Stimulated activated CD8-positive, alpha-beta memory T cell treated with anti-CD3 and anti-CD28 coated beads, Interleukin-4, amount 100 ng/mL, for 24 hours (primary cell): ENCODE data around the gene FRMD8.

Experiments used
- DNase-seq: peaks from one replicate; pipeline ENCODE4 v3.0.0-alpha.2; 2020; ENCODE audit warnings: low read depth

FRMD8 gene

DNA sequence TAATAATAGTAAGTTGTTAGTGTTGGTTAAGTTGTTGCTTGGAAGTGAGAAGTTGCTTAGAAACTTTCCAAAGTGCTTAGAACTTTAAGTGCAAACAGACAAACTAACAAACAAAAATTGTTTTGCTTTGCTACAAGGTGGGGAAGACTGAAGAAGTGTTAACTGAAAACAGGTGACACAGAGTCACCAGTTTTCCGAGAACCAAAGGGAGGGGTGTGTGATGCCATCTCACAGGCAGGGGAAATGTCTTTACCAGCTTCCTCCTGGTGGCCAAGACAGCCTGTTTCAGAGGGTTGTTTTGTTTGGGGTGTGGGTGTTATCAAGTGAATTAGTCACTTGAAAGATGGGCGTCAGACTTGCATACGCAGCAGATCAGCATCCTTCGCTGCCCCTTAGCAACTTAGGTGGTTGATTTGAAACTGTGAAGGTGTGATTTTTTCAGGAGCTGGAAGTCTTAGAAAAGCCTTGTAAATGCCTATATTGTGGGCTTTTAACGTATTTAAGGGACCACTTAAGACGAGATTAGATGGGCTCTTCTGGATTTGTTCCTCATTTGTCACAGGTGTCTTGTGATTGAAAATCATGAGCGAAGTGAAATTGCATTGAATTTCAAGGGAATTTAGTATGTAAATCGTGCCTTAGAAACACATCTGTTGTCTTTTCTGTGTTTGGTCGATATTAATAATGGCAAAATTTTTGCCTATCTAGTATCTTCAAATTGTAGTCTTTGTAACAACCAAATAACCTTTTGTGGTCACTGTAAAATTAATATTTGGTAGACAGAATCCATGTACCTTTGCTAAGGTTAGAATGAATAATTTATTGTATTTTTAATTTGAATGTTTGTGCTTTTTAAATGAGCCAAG lies 38.9 kb downstream of the FRMD8 start:
- peak; percentile 59 for DNase-seq

GRCh38 chr11:65425971-65426838 lies 39.8 kb downstream of the FRMD8 start:
- no peak for DNase-seq

DNA sequence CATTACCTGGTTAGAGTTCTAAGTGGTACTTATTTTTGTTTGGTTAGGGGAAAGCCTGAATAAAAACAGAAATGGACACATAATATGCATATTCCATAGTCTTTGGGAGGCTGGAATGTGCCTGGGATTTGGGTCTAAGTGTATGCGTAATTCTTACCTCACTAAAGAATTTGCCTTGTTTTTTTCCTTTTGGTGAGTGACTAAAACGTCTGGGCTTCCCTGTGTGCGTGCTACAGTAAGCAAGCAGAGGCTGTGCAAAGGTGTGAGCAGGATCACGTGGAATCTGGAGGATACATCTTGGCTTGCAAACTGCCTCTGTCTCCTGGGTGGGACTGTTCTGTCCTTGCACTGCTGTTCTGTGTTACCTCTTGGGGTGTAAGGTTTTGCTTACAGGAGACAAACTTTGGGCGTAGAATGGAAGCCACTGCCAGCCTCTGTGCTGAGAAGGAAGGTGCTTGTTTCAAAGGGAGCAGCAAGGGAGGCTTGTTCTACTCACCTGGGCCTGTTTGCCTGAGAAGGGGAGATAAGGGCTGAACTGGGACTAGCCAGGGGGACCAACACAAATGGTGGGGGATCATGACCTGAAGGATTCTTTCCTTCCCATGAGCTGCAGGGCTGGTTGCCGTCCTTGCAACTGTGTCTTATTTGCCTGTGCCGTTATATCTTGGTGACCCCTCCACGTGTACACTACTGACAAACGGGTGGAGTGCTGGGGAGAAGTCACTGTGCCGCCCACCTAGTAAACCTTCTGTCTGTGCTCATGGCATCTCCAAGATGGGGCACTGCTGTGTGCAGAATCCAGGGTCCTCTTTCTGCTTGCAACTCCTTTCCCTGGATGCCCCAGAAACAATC lies 40.6 kb downstream of the FRMD8 start:
- no peak for DNase-seq

GRCh38 chr11:65427691-65428577 lies 41.5 kb downstream of the FRMD8 start:
- DNase-seq, result no peak

DNA sequence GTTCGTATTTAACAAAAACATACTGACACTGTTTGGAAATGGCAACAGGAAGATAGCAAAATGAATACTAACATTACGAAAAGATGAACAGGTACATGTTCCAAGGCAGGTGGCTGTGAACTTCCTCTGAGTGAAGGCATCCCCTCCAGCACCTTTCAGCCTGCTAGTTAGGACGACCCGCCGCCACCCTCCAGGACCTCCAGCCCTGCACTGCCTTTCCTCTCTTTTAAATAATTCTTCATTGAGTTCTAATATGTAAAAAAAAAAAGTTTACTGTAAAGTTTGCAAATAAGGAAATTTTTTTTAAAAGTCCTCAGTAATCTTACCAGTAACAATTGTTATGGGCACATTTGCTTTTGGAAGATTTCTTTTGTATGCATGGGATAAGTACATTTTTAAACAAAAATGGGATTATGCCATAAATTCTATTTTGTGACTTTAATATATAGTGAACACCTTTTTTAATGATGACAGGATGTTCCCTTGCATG lies 42.2 kb downstream of the FRMD8 start:
- no peak for DNase-seq

DNA sequence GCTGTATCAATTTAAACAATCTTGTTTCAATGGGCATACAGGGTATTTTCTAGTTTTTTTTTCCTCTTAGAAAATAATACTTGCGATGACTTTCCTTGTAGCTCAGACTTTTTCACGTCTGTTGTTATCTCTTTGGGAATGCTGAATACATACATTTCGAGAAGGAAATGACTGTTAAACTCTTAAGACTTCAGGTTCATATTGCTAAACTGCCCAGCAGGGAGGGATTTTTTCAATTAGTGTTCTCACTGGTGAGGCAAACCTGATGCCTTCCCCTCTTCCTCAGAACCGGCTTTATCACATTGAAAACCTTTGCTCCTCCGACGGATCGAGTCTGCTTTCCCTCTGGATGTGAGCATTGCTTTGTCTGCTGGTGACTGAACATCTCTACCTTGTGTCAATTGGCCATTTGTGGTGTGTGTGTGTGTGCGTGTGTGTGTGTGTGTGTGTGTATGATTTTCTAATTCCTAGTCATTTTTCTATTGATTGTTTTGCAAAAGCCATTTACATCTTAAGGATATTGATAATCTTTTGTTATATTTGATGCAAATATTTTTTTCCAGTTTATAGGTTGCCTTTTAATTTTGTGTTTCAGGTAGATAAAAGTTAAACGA lies 42.7 kb downstream of the FRMD8 start:
- DNase-seq, result no peak

DNA sequence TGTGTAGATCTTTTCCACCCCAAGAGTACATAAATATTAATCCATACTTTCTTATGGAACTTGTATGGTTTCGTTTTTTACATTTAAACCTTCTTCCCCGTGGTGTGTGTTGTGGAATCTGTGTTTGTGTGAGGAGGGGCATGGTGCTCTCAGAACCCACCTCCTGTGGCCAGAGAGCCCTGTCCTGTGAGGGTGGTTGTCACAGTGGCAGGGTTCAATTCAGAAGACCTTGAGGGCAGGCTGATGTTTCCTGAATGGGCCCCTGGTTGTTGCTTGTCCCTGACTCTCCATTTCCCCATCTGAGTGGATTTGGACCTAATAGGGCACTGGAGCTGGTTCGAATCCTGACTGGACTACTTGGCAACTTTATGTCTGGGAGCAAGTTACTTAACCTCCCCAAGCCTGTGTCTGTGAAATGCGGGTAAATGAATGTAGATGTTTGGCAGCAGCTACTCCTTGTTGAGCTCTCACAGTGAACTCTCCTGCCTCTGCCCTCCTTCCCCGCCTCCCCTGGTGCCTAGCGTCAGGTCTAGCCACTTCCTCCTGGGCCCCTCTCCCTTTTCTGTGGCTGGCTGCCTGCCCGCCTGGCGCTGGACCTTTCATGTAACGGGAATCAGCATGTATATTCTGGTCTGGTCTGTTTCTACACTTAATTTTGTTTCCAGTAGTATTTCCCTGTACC lies 43.4 kb downstream of the FRMD8 start:
- DNase-seq, result no peak

GRCh38 chr11:65430406-65431217 lies 44.2 kb downstream of the FRMD8 start:
- no peak for DNase-seq

DNA sequence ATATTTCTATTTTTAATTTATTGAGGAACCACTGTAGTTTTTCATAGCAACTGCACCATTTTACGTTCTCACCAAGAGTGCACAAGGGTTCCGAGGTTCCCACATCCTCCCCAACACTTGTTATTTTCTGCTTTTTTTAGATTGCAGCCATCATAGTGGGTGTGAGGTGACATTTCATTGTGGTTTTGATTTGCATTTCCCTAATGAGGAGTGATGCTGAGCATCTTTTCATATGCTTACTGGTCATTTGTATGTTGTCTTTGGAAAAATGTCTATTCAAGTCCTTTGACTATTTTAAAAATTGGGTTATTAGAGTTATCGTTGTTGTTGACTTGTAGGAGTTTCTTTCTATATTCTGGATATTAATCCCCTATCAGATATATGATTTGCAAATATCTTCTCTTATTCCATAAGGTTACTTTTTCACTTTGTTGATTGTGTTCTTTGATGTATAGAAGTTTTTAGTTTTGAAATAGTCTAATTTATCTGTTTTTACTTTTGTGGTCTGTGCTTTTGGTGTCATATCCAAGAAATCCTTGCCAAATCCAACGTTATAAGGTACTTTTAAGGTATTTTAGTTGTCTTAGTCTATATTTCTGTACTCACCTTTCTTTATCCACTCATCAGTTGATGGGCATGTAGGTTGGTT lies 45.1 kb downstream of the FRMD8 start:
- no peak for DNase-seq

- DNase-seq, result no peak
These were observed 45.7 kb downstream of the FRMD8 start for GRCh38 chr11:65432100-65432650.

DNA sequence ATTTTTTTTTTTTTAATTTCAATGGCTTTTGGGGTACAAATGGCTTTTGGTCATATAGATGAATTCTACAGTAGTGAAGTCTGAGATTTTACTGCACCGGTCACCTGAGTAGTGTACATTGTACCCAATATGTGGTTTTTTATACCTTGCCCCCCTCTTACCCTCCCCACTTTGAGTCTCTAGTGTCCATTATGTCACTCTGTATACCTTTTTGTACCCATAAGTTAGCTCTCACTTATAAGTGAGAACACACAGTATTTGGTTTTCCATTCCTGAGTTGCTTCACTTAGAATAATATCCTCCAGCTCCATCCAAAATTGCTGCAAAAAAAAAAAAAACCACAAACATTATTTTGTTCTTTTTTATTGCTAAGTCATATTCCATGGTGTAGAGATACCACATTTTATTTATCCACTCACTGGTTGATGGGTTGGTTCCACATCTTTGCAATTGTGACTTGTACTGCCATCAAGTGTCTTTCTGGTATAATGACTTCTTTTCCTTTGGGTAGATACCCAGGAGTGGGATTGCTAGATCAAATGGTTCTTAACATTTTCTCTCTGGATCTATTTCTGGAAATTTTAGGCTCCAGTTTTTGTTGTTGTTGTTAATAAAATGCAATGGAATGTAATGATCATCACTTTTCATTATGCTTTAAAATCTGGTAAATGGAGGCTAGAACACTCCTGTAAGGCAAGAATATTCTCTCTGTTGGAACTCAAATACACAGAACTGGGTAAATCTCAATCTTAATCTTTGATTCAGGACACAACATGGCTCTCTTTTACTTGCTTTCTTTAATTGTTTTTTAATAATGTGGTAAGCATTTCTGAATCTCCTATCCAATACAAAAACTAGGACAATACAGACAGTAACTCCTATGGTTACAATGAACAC lies 46.5 kb downstream of the FRMD8 start:
- no peak for DNase-seq

GRCh38 chr11:65433657-65434056 lies 47.2 kb downstream of the FRMD8 start:
- DNase-seq, result no peak

GRCh38 chr11:65434057-65434666 lies 47.7 kb downstream of the FRMD8 start:
- DNase-seq, result no peak

DNA sequence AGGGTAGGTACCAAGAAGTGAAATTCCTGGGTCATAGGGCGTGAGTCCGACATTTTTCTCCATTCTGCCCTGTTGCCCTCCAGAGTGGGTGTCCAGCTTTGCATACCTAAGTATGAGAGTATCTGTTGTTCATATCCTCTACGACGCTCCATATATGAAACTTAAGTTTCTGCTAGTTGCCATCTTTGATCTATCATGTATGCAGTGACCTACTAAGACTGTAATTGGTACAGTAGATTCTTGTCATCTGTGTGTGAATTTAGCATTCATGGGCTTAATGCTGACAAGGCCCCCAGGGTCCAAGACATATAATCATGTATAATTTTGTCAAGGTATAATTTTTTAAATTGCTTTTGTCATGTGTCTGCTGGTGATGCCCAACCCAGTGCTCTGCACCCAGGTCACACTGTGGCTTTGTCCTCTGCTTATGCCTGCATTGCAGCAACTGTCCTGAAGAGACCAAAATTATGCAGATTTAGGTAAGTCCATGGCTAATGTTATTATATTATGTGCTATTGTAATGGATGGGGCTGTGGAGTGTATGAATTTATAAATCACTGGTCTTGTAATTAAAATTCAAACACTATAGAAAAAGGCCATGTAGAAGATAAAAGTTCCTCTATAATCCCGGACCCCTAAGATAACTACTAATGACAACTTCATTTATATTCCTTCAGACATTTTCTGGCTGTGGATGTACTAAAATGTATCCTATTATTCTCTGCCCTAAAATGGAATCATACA lies 48.4 kb downstream of the FRMD8 start:
- DNase-seq, result no peak

DNA sequence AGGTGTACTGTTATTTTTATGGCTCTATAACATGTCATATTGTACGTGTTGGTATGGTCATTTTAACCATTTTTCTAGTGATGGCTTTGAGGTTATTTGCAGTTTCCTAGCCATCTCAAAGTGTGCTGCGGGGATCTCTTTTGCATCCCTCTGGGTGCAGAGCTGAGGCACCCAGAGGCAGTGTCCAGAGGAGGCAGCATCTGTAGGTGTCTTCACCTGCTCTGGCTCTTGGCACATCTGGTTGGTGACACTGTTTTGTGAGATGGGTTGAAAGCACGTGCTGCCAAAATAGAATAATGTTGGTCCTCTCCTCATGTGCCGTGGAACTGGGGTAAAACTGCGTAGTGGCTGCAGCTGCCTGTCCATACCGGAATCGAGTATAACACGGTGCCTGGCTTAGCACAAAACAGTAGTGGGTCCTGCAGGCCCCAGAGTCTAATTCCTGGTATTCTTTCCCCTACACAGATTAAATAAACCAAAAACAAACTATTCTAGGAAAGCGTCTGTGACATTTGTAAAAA lies 49.0 kb downstream of the FRMD8 start:
- no peak for DNase-seq

DNA sequence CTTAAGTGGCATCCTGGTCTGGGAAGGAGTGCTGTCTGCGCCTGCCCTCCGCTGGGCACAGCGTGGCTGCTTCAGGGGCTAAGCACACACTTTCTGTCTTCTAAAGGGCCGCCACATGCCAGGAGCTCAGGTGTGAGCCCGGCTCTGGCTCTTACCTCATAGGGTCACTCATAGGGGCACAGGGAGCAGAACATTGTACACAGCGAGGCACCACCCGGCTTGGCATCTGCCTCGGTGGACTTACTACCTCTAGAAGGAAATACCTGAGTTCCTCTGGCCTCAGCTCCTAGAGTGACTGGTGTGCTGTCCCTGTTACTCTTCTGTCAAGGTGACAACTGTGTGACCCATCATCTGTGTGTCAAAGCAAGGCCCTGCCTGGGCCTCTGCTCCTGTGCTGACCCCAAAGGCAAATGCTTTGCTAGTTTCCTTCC lies 49.6 kb downstream of the FRMD8 start:
- no peak for DNase-seq
